ENCODE data around the gene TPM1.
"Not testable (repeated sequence)": the region's sequence is repeated elsewhere in the genome, so short reads cannot be mapped to it uniquely, and the experiment has no call there.

DNA sequence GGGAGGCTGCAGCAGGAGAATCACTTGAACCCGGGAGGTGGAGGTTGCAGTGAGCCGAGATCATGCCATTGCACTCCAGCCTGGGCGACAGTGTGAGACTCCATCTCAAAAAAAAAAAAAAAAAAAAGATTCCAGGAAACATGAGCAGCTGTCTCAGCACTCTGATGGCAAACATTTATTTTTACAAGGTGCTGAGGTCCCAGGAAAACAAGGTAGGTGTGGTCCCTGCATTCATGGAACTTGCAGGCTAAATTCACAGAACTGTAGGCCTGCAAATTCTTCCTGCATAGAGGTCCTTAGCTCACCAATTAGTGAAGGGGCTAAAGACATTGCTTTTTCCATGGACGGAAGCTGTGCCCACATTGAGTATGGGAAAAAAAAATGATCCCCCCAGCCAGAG, 48.9 kb upstream of the TPM1 start:
- TF ChIP-seq, protein P1, sequence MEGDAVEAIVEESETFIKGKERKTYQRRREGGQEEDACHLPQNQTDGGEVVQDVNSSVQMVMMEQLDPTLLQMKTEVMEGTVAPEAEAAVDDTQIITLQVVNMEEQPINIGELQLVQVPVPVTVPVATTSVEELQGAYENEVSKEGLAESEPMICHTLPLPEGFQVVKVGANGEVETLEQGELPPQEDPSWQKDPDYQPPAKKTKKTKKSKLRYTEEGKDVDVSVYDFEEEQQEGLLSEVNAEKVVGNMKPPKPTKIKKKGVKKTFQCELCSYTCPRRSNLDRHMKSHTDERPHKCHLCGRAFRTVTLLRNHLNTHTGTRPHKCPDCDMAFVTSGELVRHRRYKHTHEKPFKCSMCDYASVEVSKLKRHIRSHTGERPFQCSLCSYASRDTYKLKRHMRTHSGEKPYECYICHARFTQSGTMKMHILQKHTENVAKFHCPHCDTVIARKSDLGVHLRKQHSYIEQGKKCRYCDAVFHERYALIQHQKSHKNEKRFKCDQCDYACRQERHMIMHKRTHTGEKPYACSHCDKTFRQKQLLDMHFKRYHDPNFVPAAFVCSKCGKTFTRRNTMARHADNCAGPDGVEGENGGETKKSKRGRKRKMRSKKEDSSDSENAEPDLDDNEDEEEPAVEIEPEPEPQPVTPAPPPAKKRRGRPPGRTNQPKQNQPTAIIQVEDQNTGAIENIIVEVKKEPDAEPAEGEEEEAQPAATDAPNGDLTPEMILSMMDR (conservative IDR thresholded peaks at IDR 0.05 in 1 of 2, IDR thresholded peaks at IDR 0.05 in 1 of 2; ENCODE audit: low read depth in 1 of 2, low read length in 2 of 2) = not testable (repeated sequence)
- not testable (repeated sequence) for TF ChIP-seq EZH2 (IDR thresholded peaks at IDR 0.05; ENCODE audit: low read length, missing control alignments)
